Measurements from ENCODE around the gene ATF6. TPM values are rescaled to one million over a fixed set of nuclear protein-coding genes. Genes with fewer than 3 reads are reported as not detected.

The ATF6 gene
- total RNA-seq, 3 donors from 2014 or later: 31.0 to 56.1 (median 34.1) TPM

GRCh38 chr1:161890574-161890973 is 124.5 kb downstream of the ATF6 start:
- Histone ChIP-seq H3K4me1 (no peaks in the 10 kb centered on the region), H3K27me3 (no peaks in the 10 kb centered on the region)
- intact Hi-C loops (cut with DNase I; ENCODE audit: low total_unique reads): no loop called here

GRCh38 chr1:161899091-161899490 is 133.0 kb downstream of the ATF6 start:
- TF ChIP-seq POLR2AphosphoS5 (IDR thresholded peaks at IDR 0.05): no peak
- no peak for TF ChIP-seq CTCF (IDR thresholded peaks at IDR 0.05)
- TF ChIP-seq POLR2A (IDR thresholded peaks at IDR 0.05): no peak

More at GRCh38 chr1:161890574-161890973, 124.5 kb downstream of the ATF6 start:
- Histone ChIP-seq H3K36me3 (no peaks in the 10 kb centered on the region), H3K4me3 (no peak overlapping the region), H3K27ac (no peak overlapping the region), H3K9me3 (no peaks in the 10 kb centered on the region)
- no peak for DNase-seq (ENCODE audit: low spot score in 2 of 2)
- TF ChIP-seq POLR2AphosphoS5 (IDR thresholded peaks at IDR 0.05) (no peak), POLR2A (IDR thresholded peaks at IDR 0.05) (no peak), CTCF (IDR thresholded peaks at IDR 0.05) (no peak)

GRCh38 chr1:161900160-161900559 is 134.0 kb downstream of the ATF6 start:
- Histone ChIP-seq H3K27me3 (no peaks in the 10 kb centered on the region), H3K36me3 (no peaks in the 10 kb centered on the region), H3K4me1 (no peaks in the 10 kb centered on the region), H3K4me3 (no peak overlapping the region), H3K9me3 (no peaks in the 10 kb centered on the region), H3K27ac (no peak overlapping the region)
- intact Hi-C loops (cut with DNase I; ENCODE audit: low total_unique reads): no loop called here
- TF ChIP-seq POLR2AphosphoS5 (IDR thresholded peaks at IDR 0.05): no peak
- TF ChIP-seq POLR2A (IDR thresholded peaks at IDR 0.05): no peak
- no peak for TF ChIP-seq CTCF (IDR thresholded peaks at IDR 0.05)
- DNase-seq (ENCODE audit: low spot score in 2 of 2): no peak

More at GRCh38 chr1:161899091-161899490, 133.0 kb downstream of the ATF6 start:
- intact Hi-C loops (cut with DNase I; ENCODE audit: low total_unique reads): no loop called here
- Histone ChIP-seq H3K4me1 (no peaks in the 10 kb centered on the region), H3K9me3 (no peaks in the 10 kb centered on the region), H3K36me3 (no peaks in the 10 kb centered on the region), H3K27ac (no peak overlapping the region), H3K4me3 (no peak overlapping the region), H3K27me3 (no peaks in the 10 kb centered on the region)
- DNase-seq (ENCODE audit: low spot score in 2 of 2): no peak

- Histone ChIP-seq H3K36me3 (no peaks in the 10 kb centered on the region), H3K27ac (no peak overlapping the region), H3K9me3 (no peaks in the 10 kb centered on the region), H3K27me3 (no peaks in the 10 kb centered on the region), H3K4me3 (no peak overlapping the region), H3K4me1 (no peaks in the 10 kb centered on the region)
- TF ChIP-seq POLR2A (IDR thresholded peaks at IDR 0.05) (no peak), CTCF (IDR thresholded peaks at IDR 0.05) (no peak), POLR2AphosphoS5 (IDR thresholded peaks at IDR 0.05) (no peak)
- intact Hi-C loops (cut with DNase I; ENCODE audit: low total_unique reads): no loop called here
- no peak for DNase-seq (ENCODE audit: low spot score in 2 of 2)
Measured at GRCh38 chr1:161902182-161902581, 136.1 kb downstream of the ATF6 start.

GRCh38 chr1:161905269-161905884 is 139.3 kb downstream of the ATF6 start:
- intact Hi-C loops (cut with DNase I; ENCODE audit: low total_unique reads): no loop called here
- TF ChIP-seq POLR2A (IDR thresholded peaks at IDR 0.05) (no peak), POLR2AphosphoS5 (IDR thresholded peaks at IDR 0.05) (no peak), CTCF (IDR thresholded peaks at IDR 0.05) (peak in 2 of 3 donors; percentile 39 to 49)
- no peak overlapping the region for H3K4me3 ChIP-seq
- no peaks in the 10 kb centered on the region for H3K4me1 ChIP-seq
- H3K27ac ChIP-seq: no peak overlapping the region
- H3K9me3 ChIP-seq: no peaks in the 10 kb centered on the region
- H3K27me3 ChIP-seq: no peaks in the 10 kb centered on the region
- no peaks in the 10 kb centered on the region for H3K36me3 ChIP-seq
- no peak for DNase-seq (ENCODE audit: low spot score in 2 of 2)

All from breast epithelium (tissue), 4 donors.